Endothelial cell (in vitro differentiated cells): ENCODE data around the gene TM7SF2. TPM values are rescaled to one million over a fixed set of nuclear protein-coding genes. Genes with fewer than 3 reads are reported as not detected.

Source experiments
- DNase-seq: peaks from one replicate; pipeline ENCODE4 v3.0.0; 2021; ENCODE audit warnings: low spot score
- H3K27ac Mint-ChIP-seq: one replicate; pipeline ENCODE4 v1.8.0; 2021; ENCODE audit warnings: mixed read lengths, inconsistent platforms; ENCODE audit not compliant: unreplicated experiment
- H3K27me3 Mint-ChIP-seq: one replicate; pipeline ENCODE4 v1.8.0; 2021; ENCODE audit warnings: mild to moderate bottlenecking, moderate library complexity, mixed read lengths, inconsistent platforms; ENCODE audit not compliant: unreplicated experiment
- H3K36me3 Mint-ChIP-seq: one replicate; pipeline ENCODE4 v1.8.0; 2021; ENCODE audit warnings: mild to moderate bottlenecking, low read depth, mixed read lengths, inconsistent platforms; ENCODE audit not compliant: unreplicated experiment
- H3K4me1 Mint-ChIP-seq: one replicate; pipeline ENCODE4 v1.8.0; 2021; ENCODE audit warnings: mild to moderate bottlenecking, mixed read lengths, inconsistent platforms; ENCODE audit not compliant: unreplicated experiment
- H3K4me3 Mint-ChIP-seq: one replicate; pipeline ENCODE4 v1.8.0; 2021; ENCODE audit warnings: mild to moderate bottlenecking, mixed read lengths, inconsistent platforms; ENCODE audit not compliant: unreplicated experiment
- H3K9me3 Mint-ChIP-seq: one replicate; pipeline ENCODE4 v1.8.0; 2021; ENCODE audit warnings: mixed read lengths, inconsistent platforms; ENCODE audit not compliant: unreplicated experiment
- microRNA-seq: library from miRNA; unstranded; fragments of <30 nt; microRNA quantifications from one replicate; pipeline ENCODE4, GENCODE V29; 2020; ENCODE audit not compliant: unreplicated experiment
- total RNA-seq: library from RNA; stranded (reverse); fragmentation: NEBNext Ultra II Directional; extraction: Animal tissue kit (Norgen Biotek cat#: 25700); gene quantifications from one replicate; pipeline ENCODE4 v1.2.1, GENCODE V29; 2021; ENCODE audit not compliant: unreplicated experiment
- TF ChIP-seq, protein P1 (sequence below): fragments of 200-600 bp; sonication (generic); IDR thresholded peaks from one replicate; pipeline ENCODE4 v1.5.0; 2021; ENCODE audit warnings: antibody characterized with exemption; ENCODE audit not compliant: unreplicated experiment

TM7SF2 gene
- total RNA-seq, 1 donor from 2014 or later, result 35.6 TPM

DNA sequence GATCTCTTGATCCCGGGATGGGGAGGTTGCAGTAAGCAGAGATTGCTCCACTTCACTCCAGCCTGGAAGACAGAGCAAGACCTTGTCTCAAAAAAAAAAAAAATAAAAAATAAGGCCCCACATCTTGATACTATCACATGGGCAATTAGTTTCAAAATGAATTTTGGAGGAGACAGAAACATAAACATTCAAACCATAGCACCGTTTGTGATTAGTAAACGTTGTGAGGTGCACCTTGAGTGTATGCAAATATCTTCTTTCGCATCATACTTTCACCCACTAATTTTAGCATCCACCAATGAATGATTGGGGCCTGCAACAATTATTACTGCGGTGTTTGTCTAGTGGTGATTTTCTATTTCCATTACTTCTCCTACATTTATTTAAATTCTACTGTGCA is 47.3 kb downstream of the TM7SF2 start:
- Mint-ChIP-seq H3K27ac (no peak overlapping the region), H3K27me3 (no peaks in the 10 kb centered on the region)
- no peak for DNase-seq

DNA sequence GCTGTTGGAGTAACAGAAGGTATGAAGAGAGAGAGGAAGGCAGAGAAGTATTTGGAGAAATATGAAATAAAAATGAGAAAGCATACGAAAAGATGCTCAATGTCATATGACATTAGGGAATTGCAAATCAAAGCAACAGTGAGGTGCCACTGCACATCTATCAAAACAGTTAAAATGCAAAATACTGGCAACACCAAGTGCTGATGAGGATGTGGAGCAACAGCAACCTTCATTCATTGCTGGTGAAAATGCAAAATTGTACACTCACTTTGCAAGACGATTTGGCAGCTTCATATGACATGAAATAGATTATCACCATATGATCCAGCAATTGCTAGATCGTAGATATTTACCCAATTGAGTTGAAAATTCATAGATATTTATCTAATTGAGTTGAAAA is 49.0 kb downstream of the TM7SF2 start:
- Mint-ChIP-seq H3K4me1 (no peaks in the 10 kb centered on the region), H3K9me3 (no peaks in the 10 kb centered on the region), H3K4me3 (no peak overlapping the region), H3K27ac (no peak overlapping the region), H3K27me3 (no peaks in the 10 kb centered on the region), H3K36me3 (no peaks in the 10 kb centered on the region)
- TF ChIP-seq, protein P1, sequence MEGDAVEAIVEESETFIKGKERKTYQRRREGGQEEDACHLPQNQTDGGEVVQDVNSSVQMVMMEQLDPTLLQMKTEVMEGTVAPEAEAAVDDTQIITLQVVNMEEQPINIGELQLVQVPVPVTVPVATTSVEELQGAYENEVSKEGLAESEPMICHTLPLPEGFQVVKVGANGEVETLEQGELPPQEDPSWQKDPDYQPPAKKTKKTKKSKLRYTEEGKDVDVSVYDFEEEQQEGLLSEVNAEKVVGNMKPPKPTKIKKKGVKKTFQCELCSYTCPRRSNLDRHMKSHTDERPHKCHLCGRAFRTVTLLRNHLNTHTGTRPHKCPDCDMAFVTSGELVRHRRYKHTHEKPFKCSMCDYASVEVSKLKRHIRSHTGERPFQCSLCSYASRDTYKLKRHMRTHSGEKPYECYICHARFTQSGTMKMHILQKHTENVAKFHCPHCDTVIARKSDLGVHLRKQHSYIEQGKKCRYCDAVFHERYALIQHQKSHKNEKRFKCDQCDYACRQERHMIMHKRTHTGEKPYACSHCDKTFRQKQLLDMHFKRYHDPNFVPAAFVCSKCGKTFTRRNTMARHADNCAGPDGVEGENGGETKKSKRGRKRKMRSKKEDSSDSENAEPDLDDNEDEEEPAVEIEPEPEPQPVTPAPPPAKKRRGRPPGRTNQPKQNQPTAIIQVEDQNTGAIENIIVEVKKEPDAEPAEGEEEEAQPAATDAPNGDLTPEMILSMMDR, result no peak
- no peak for DNase-seq

More for the DNA sequence above, 47.3 kb downstream of the TM7SF2 start:
- no peaks in the 10 kb centered on the region for H3K36me3 Mint-ChIP-seq
- no peak overlapping the region for H3K4me3 Mint-ChIP-seq
- TF ChIP-seq, protein P1, result no peak
- no peaks in the 10 kb centered on the region for H3K4me1 Mint-ChIP-seq
- no peaks in the 10 kb centered on the region for H3K9me3 Mint-ChIP-seq

DNA sequence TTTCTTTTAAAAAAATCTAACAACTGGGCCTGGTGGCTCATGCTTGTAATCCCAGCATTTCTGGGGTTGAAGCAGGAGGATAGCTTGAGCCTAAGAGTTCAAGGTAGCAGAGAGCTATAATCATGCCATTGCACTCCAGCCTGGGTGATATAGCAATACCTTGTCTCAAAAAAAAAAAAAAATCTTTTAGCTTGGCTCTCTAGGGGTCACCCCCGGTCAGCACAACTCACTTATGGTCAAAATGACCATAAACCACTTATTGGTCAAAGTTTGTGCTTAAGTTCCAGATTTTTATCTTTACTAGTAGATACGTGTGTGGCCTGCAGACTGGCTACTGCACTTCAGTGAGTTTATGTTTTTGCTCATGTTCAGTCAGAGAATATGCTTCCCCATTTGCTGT is 52.0 kb downstream of the TM7SF2 start:
- H3K36me3 Mint-ChIP-seq, result no peaks in the 10 kb centered on the region
- TF ChIP-seq, protein P1, result no peak
- H3K27ac Mint-ChIP-seq, result no peak overlapping the region
- no peaks in the 10 kb centered on the region for H3K27me3 Mint-ChIP-seq
- peaks cover 9% of the 10 kb centered on the region for H3K4me1 Mint-ChIP-seq
- no peak for DNase-seq
- H3K4me3 Mint-ChIP-seq, result no peak overlapping the region
- H3K9me3 Mint-ChIP-seq, result no peaks in the 10 kb centered on the region

Small RNAs within 50 kb of the gene (microRNA-seq; reads per million reads assigned to microRNA genes)
- 1.3 reads per million, percentile 19 among the genes with 10 or more reads in this experiment for gene MIR6751

Other genes with a start within 250 kb of the TM7SF2 start
- gene EHD1, start 233.3 kb upstream of the TM7SF2 start, total RNA-seq, result 84.0 TPM
- gene ATG2A, start 194.7 kb upstream of the TM7SF2 start, total RNA-seq, result 22.4 TPM
- 13.3 TPM for gene PPP2R5B, start 187.2 kb upstream of the TM7SF2 start, total RNA-seq
- not detected for gene GPHA2, start 176.0 kb upstream of the TM7SF2 start, total RNA-seq
- gene MAJIN, start 139.8 kb upstream of the TM7SF2 start, total RNA-seq, result not detected
- gene BATF2, start 114.9 kb upstream of the TM7SF2 start, total RNA-seq, result not detected
- gene ARL2, start 97.7 kb upstream of the TM7SF2 start, total RNA-seq, result 66.4 TPM
- gene SNX15, start 84.4 kb upstream of the TM7SF2 start, total RNA-seq, result 19.4 TPM
- 4.8 TPM for gene SAC3D1, start 70.7 kb upstream of the TM7SF2 start, total RNA-seq
- not detected for gene NAALADL1, start 53.3 kb upstream of the TM7SF2 start, total RNA-seq
- gene CDCA5, start 27.8 kb upstream of the TM7SF2 start, total RNA-seq, result 14.8 TPM
- gene ZFPL1, start 27.6 kb upstream of the TM7SF2 start, total RNA-seq, result 25.9 TPM
- 161 TPM for gene VPS51, start 15.7 kb upstream of the TM7SF2 start, total RNA-seq
- 6.0 TPM for gene ZNHIT2, start 5.8 kb downstream of the TM7SF2 start, total RNA-seq
- 998 TPM for gene FAU, start 10.3 kb downstream of the TM7SF2 start, total RNA-seq
- gene MRPL49, start 10.4 kb downstream of the TM7SF2 start, total RNA-seq, result 40.2 TPM
- 32.2 TPM for gene SYVN1, start 22.6 kb downstream of the TM7SF2 start, total RNA-seq
- gene SPDYC, start 58.4 kb downstream of the TM7SF2 start, total RNA-seq, result not detected
- gene CAPN1, start 70.1 kb downstream of the TM7SF2 start, total RNA-seq, result 148 TPM
- gene POLA2, start 150.1 kb downstream of the TM7SF2 start, total RNA-seq, result 17.9 TPM
- 37.7 TPM for gene CDC42EP2, start 203.0 kb downstream of the TM7SF2 start, total RNA-seq
- gene DPF2, start 222.0 kb downstream of the TM7SF2 start, total RNA-seq, result 77.6 TPM
- gene TIGD3, start 242.9 kb downstream of the TM7SF2 start, total RNA-seq, result 0.44 TPM